ENCODE results near the gene KCNJ18.
"Not testable (repeated sequence)": the region's sequence is repeated elsewhere in the genome, so short reads cannot be mapped to it uniquely, and the experiment has no call there.

- TF ChIP-seq CTCF, POLR2A (IDR thresholded peaks at IDR 0.05): not testable (repeated sequence)
These were observed 21.3 kb downstream of the KCNJ18 start for GRCh38 chr17:21713631-21714030.

Measured in Peyer's patch (tissue), 4 donors.